K562 (cell line): Measurements from ENCODE around the gene FETUB. TPM values are rescaled to one million over a fixed set of nuclear protein-coding genes. Genes with fewer than 3 reads are reported as not detected.

ENCODE experiments used
- ATAC-seq: fragments of 200-7000 bp; cut with Tn5 transposase; 3 replicates; pipeline ENCODE4 v1.9.1; 2020; ENCODE audit warnings: moderate library complexity
- BruUV-seq: library from RNA; stranded (reverse); fragments of 400-500 nt; replicated peaks from 2 replicates; lab custom pipeline; 2021; lab: Mats Ljungman, UMichigan
- CTCF ChIA-PET: fragments of 300-600 bp; formaldehyde crosslinking; extraction: SDS; loops from one replicate; lab custom pipeline; 2021; ENCODE audit warnings: low intra/inter-chr PET ratio; lab: Yijun Ruan, JAX
- POLR2A ChIA-PET: fragments of 300-600, 350-650 bp; sonication (Branson Sonifier 250); formaldehyde crosslinking; extraction: SDS; loops from one replicate; lab custom pipeline; 2021; ENCODE audit warnings: antibody characterized with exemption, inconsistent platforms; lab: Yijun Ruan, JAX
- DNase-seq, 4 experiments: peaks; one replicate each; pipeline versions ENCODE4 v3.0.0 to v3.0.0-alpha.2; 2011 to 2018; ENCODE audit warnings: low spot score in 3 of 4, mixed read lengths in 3 of 4; ENCODE audit errors: extremely low read depth in 1 of 4
- FAIRE-seq: peaks from 2 replicates; lab custom pipeline; 2011; peaks lifted over from hg19 to GRCh38; lab: Jason Lieb, UNC
- H2AFZ ChIP-seq: 2 replicates; pipeline ENCODE4 v1.6.0; 2011; ENCODE audit warnings: low read depth, low read length, control low read depth, inconsistent platforms
- H3K27ac ChIP-seq: fragments of 200-600 bp; 3 replicates; pipeline ENCODE4 v1.8.0; 2011; ENCODE audit warnings: low read depth, mild to moderate bottlenecking, control low read depth, inconsistent platforms, low read length, moderate library complexity, mixed read lengths; ENCODE audit errors: extremely low read depth
- H3K27me3 ChIP-seq, 2 experiments: fragments of 300-600 bp in 1 of 2; 2 replicates in 1 of 2; 3 replicates in 1 of 2; pipeline versions ENCODE4 v1.6.0 to v1.8.0; 2011; ENCODE audit warnings: inconsistent platforms in 2 of 2, low read length in 2 of 2, mild to moderate bottlenecking in 1 of 2, mixed read lengths in 1 of 2, moderate library complexity in 1 of 2; ENCODE audit not compliant: control insufficient read depth in 2 of 2, insufficient read depth in 2 of 2
- H3K36me3 ChIP-seq: fragments of 300-600 bp; 3 replicates; pipeline ENCODE4 v1.8.0; 2011; ENCODE audit warnings: mild to moderate bottlenecking, low read length, inconsistent platforms; ENCODE audit not compliant: control insufficient read depth, insufficient read depth
- H3K4me1 ChIP-seq, 2 experiments: fragments of 200-600 bp in 1 of 2; replicated peaks in 1 of 2; 2 replicates in 1 of 2; 3 replicates in 1 of 2; pipeline versions ENCODE4 v1.5.1 to v1.8.0; 2011; ENCODE audit warnings: inconsistent platforms in 2 of 2, low read length in 2 of 2, mild to moderate bottlenecking in 1 of 2, mixed read lengths in 1 of 2, moderate library complexity in 1 of 2; ENCODE audit not compliant: control insufficient read depth in 2 of 2, insufficient read depth in 2 of 2
- H3K4me2 ChIP-seq: 2 replicates; pipeline ENCODE4 v1.6.1; 2011; ENCODE audit warnings: low read length, control low read depth, inconsistent platforms, mixed read lengths; ENCODE audit not compliant: insufficient read depth
- H3K4me3 ChIP-seq: fragments of 200-600 bp; sonication (generic), shearing (Covaris generic); 2 replicates; pipeline ENCODE4 v1.5.1; 2016; ENCODE audit warnings: control low read depth, inconsistent platforms
- H3K79me2 ChIP-seq: fragments of 200-600 bp; 3 replicates; pipeline ENCODE4 v1.8.0; 2011; ENCODE audit warnings: low read length, inconsistent platforms; ENCODE audit not compliant: control insufficient read depth, insufficient read depth
- H3K9ac ChIP-seq, 2 experiments: 2 replicates each; pipeline versions ENCODE4 v1.6.0 to v1.6.1; 2011; ENCODE audit warnings: low read depth in 2 of 2, low read length in 2 of 2, control low read depth in 1 of 2, inconsistent platforms in 1 of 2, mild to moderate bottlenecking in 1 of 2, mixed read lengths in 1 of 2; ENCODE audit not compliant: insufficient read depth in 1 of 2
- H3K9me1 ChIP-seq: one replicate; pipeline ENCODE4 v1.6.0; 2011; ENCODE audit warnings: inconsistent platforms, mild to moderate bottlenecking, low read length, moderate library complexity; ENCODE audit not compliant: control insufficient read depth, insufficient read depth
- H3K9me3 ChIP-seq: replicated peaks from 2 replicates; pipeline ENCODE4 v1.5.1; 2011; ENCODE audit warnings: low read depth, low read length, inconsistent platforms; ENCODE audit not compliant: control insufficient read depth, insufficient read depth
- H4K20me1 ChIP-seq: replicated peaks from 2 replicates; pipeline ENCODE4 v1.6.1; 2011; ENCODE audit warnings: low read length, inconsistent platforms, mixed read lengths; ENCODE audit not compliant: control insufficient read depth, insufficient read depth
- ASH1L ChIP-seq: fragments of 450-650 bp; IDR thresholded peaks from 2 replicates; pipeline ENCODE4 v1.6.1; 2018; ENCODE audit warnings: borderline replicate concordance, mild to moderate bottlenecking, low read depth; ENCODE audit not compliant: partially characterized antibody
- KLF1 ChIP-seq: fragments of 450-650 bp; IDR thresholded peaks from 2 replicates; pipeline ENCODE4 v1.6.1; 2016; ENCODE audit warnings: missing genetic modification characterization, missing compliant biosample characterization
- MCM2 ChIP-seq: fragments of 450-650 bp; IDR thresholded peaks from 2 replicates; pipeline ENCODE4 v1.6.1; 2017; ENCODE audit warnings: low read depth, mild to moderate bottlenecking
- MCM5 ChIP-seq: fragments of 450-650 bp; IDR thresholded peaks from 2 replicates; pipeline ENCODE4 v1.6.1; 2016; ENCODE audit warnings: low read depth
- U2AF2 ChIP-seq: fragments of 200-400 bp; formaldehyde crosslinking; optimal IDR thresholded peaks from 2 replicates; pipeline ENCODE3; 2017; ENCODE audit warnings: low read depth, mild to moderate bottlenecking, low read length
- ZNF3 ChIP-seq: fragments of 250-450 bp; sonication (Bioruptor Pico); IDR thresholded peaks from 2 replicates; pipeline ENCODE4 v1.5.0; 2021; ENCODE audit warnings: mild to moderate bottlenecking, moderate library complexity
- WGBS: fragments of 100-300 bp; shearing (Covaris generic); methylation state at CpG from one replicate; pipeline ENCODE4 v1.1.6; 2016; ENCODE audit warnings: low coverage, mixed read lengths; ENCODE audit not compliant: insufficient coverage; ENCODE audit errors: missing lambda C conversion rate; 5-methylcytosine and 5-hydroxymethylcytosine counted together
- in situ Hi-C: fragments of 300-500 bp; cut with MboI; formaldehyde crosslinking; loops from 4 replicates; pipeline ENCODE4 v1.15.0; 2018; ENCODE audit warnings: inconsistent platforms, mixed read lengths
- intact Hi-C: fragments of 100-400 bp; cut with micrococcal nuclease; formaldehyde crosslinking; loops from 2 replicates; pipeline ENCODE4 v1.14.2; 2022
- polyA plus RNA-seq, 8 experiments: library from polyadenylated mRNA; depleted of rRNA in 4 of 8; stranded (reverse) in 5 of 8; unstranded in 3 of 8; fragments of >200 nt; fragmentation: Nextera tagmentation in 2 of 8; fragmentation: Illumina TruSeq in 1 of 8; extraction: Ambion mirVana in 2 of 8; extraction: Trizol in 1 of 8; gene quantifications; 2 replicates each; pipeline versions ENCODE4 v1.2.1 to v1.2.3, GENCODE V29; 2011 to 2014; ENCODE audit warnings: inconsistent platforms in 1 of 8, missing spikeins in 1 of 8
- total RNA-seq, 7 experiments: library from RNA; depleted of rRNA in 6 of 7; stranded (reverse); fragments of >200 nt in 6 of 7; fragmentation: Illumina TruSeq in 2 of 7; extraction: Trizol in 2 of 7; gene quantifications; 2 replicates each; pipeline versions ENCODE4 v1.2.1 to v1.2.3, GENCODE V29; 2011 to 2021; ENCODE audit warnings: low replicate concordance in 1 of 7
- TF ChIP-seq, protein P1 (sequence below), 3 experiments: fragments of 200-800 bp in 1 of 3; sonication (Bioruptor generic) in 1 of 3; sonication (generic) in 1 of 3; formaldehyde crosslinking in 1 of 3; IDR thresholded peaks; 2 replicates each; pipeline versions ENCODE4 v1.6.1 to v1.8.0; 2016 to 2022; ENCODE audit warnings: mild to moderate bottlenecking in 2 of 3, missing compliant biosample characterization in 2 of 3, missing genetic modification characterization in 2 of 3, missing genetic modification reagents in 1 of 3
- TF ChIP-seq, protein P2 (sequence below): fragments of 200-800 bp; sonication (Bioruptor generic); IDR thresholded peaks from 2 replicates; pipeline ENCODE4 v1.6.1; 2016; ENCODE audit warnings: missing genetic modification characterization, missing compliant biosample characterization

Gene FETUB
- total and polyA plus RNA-seq, 9 of the 15 experiments (the other 6 are each of a cell fraction or from before 2014, with no cell fraction given) = not detected

DNA sequence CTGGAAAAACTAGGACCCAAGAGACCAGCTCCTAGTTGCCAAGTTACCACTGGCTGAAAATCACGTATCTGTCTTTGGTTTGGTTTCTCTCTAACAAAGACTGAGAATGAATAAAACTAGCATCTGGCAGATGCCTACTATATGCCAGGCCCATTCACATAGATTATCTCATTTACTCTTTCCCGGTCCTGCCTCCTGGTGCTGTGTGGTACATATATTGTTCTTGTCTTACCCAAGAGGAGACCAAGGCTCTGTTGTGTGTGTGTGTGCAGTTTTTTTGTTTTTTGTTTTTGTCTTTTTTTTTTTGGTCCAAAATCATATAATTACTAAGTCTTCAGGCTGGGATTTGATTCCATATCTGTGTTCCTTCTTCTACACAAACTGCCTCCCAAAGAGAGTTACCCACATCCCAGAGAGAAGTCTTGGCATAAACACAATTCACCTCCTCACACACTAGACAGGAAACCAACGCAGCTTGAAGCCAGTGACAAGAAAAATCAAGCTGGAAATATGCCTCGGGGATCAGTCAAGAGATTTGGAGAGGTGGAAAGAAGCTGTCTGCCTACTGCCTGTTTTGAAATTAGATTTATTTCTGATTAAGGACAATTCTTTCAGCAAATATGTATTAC lies 26.4 kb upstream of the FETUB start:
- TF ChIP-seq ASH1L (no peak), KLF1 (tag) (no peak), MCM2 (no peak), ZNF3 (no peak), U2AF2 (no peak), MCM5 (no peak)
- TF ChIP-seq, protein P1, sequence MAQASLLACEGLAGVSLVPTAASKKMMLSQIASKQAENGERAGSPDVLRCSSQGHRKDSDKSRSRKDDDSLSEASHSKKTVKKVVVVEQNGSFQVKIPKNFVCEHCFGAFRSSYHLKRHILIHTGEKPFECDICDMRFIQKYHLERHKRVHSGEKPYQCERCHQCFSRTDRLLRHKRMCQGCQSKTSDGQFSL (CRISPR knock-in tag; IDR thresholded peaks at IDR 0.05) = no peak
- TF ChIP-seq, protein P1 (tag; IDR thresholded peaks at IDR 0.05) = no peak
- TF ChIP-seq, protein P2, sequence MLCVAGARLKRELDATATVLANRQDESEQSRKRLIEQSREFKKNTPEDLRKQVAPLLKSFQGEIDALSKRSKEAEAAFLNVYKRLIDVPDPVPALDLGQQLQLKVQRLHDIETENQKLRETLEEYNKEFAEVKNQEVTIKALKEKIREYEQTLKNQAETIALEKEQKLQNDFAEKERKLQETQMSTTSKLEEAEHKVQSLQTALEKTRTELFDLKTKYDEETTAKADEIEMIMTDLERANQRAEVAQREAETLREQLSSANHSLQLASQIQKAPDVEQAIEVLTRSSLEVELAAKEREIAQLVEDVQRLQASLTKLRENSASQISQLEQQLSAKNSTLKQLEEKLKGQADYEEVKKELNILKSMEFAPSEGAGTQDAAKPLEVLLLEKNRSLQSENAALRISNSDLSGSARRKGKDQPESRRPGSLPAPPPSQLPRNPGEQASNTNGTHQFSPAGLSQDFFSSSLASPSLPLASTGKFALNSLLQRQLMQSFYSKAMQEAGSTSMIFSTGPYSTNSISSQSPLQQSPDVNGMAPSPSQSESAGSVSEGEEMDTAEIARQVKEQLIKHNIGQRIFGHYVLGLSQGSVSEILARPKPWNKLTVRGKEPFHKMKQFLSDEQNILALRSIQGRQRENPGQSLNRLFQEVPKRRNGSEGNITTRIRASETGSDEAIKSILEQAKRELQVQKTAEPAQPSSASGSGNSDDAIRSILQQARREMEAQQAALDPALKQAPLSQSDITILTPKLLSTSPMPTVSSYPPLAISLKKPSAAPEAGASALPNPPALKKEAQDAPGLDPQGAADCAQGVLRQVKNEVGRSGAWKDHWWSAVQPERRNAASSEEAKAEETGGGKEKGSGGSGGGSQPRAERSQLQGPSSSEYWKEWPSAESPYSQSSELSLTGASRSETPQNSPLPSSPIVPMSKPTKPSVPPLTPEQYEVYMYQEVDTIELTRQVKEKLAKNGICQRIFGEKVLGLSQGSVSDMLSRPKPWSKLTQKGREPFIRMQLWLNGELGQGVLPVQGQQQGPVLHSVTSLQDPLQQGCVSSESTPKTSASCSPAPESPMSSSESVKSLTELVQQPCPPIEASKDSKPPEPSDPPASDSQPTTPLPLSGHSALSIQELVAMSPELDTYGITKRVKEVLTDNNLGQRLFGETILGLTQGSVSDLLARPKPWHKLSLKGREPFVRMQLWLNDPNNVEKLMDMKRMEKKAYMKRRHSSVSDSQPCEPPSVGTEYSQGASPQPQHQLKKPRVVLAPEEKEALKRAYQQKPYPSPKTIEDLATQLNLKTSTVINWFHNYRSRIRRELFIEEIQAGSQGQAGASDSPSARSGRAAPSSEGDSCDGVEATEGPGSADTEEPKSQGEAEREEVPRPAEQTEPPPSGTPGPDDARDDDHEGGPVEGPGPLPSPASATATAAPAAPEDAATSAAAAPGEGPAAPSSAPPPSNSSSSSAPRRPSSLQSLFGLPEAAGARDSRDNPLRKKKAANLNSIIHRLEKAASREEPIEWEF (CRISPR knock-in tag) = no peak
- POLR2A ChIA-PET = interaction anchor here (0.5 to 4.2 kb wide), 6 partner anchors 27 to 214 kb away, joined by 3 to 41 read pairs (median 3); partner anchors contain the start of genes DNAJB11 and EIF4A2
- in situ Hi-C loops = loop anchor here (10.0 kb wide), 1 partner anchor 141 kb away; no protein-coding TSS in a partner anchor
- BruUV-seq = no TSS peak
- no peak overlapping the region for H2AFZ ChIP-seq
- WGBS = 2% methylated on average over 4 of the region's 4 CpGs
- no peaks in the 10 kb centered on the region for H4K20me1 ChIP-seq
- no peak overlapping the region for H3K4me2 ChIP-seq
- H3K9ac ChIP-seq = no peak overlapping the region
- no peaks in the 10 kb centered on the region for H3K36me3 ChIP-seq
- H3K27me3 ChIP-seq = peaks cover 9 to 45% of the 10 kb centered on the region in 2 experiments; a peak in 4 of 5 replicates
- no peak for FAIRE-seq
- H3K27ac ChIP-seq = no peak overlapping the region
- H3K9me3 ChIP-seq = no peaks in the 10 kb centered on the region
- DNase-seq = no peak
- CTCF ChIA-PET = interaction anchor here (0.9 kb wide), 1 partner anchor 140 kb away, joined by 4 read pairs; no protein-coding TSS in a partner anchor
- intact Hi-C loops = loop anchor here (10.0 kb wide), 2 partner anchors 69 to 551 kb away; partner anchors contain the start of gene CRYGS
- ATAC-seq = no peak
- peaks cover 3 to 10% of the 10 kb centered on the region in 2 experiments; a peak in 3 of 5 replicates for H3K4me1 ChIP-seq
- no peaks in the 10 kb centered on the region for H3K9me1 ChIP-seq
- H3K79me2 ChIP-seq = no peaks in the 10 kb centered on the region
- H3K4me3 ChIP-seq = no peak overlapping the region
